HG02642 (cell line): ENCODE data around the gene NOTUM.
"Not testable (repeated sequence)": the region's sequence is repeated elsewhere in the genome, so short reads cannot be mapped to it uniquely, and the experiment has no call there.

ENCODE experiments used
- ATAC-seq: cut with Tn5 transposase; IDR thresholded peaks from one replicate; pipeline ENCODE4 v1.9.1; 2021; ENCODE audit warnings: mild to moderate bottlenecking; ENCODE audit not compliant: unreplicated experiment, poor library complexity

The NOTUM gene

DNA sequence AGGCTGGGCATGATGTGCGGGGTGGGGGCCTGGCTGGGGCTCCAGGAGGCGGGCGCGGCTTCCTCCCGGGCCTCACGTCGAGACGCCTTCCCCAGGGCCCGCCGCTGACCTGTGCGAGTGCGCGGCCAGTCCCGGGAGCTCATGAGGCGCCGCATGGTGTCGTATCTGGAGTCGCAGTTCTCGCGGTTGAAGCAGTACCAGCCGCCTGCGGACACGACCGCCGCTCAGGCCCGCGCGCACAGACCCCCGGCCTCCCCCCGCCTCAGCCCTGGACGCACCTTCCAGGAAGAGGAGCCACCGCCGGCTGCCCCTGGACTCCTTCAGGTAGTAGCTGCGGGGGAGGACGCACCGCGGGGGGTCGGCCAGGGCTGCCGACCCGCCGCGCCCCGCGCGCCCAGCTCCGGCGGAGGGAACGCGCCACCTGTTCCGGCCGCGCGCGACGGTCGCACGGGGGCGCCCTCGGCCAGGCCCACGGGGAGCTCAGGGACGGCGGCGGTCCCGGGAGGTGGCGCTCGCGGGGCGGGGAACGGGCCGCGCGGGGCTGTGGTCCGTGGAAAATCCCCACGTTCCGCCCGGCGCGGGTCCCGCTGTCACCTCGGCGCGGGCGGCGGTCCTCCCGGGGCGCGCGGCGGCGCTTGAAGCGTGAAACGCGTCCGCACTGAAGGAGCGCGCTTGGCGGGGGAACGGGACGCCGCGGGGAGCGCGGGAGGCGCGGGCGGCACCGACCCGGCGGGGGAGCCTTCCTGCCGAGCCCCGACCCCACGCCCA is 1.4 kb downstream of the NOTUM start:
- ATAC-seq: peak; percentile 73

DNA sequence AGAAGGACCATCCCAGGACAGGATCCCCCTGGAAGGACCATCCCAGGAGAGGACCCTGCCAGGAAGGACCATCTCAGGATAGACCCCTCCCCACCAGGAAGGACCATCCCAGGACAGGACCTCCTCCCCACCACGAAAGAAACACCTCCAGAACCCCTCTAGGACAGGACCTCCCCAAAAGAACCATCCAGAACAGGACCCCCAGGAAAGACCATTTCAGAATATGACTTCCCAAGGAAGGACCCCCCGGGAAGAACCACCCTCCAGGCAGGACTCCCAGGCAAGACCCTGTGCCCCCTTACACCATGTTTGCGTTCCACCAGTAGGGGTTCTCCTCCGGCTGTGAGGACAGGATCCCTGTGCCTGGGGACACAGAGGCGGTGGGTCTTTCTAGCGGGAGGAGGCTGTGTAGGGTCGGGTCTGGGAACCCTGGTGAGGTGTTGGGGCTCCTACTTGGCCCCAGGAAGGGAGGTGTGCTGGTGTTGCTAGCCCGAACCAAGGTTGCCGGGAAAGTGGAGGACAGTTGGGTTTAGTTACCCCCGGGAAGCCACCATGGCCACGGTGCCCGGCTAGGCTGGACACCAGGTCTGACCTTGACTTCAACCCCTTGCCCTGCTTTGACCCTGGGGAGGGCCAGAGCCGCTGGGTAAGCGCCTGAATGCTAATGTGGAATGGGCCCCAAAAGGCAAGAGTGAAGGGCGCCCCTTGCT is 2.2 kb downstream of the NOTUM start:
- ATAC-seq: no peak

DNA sequence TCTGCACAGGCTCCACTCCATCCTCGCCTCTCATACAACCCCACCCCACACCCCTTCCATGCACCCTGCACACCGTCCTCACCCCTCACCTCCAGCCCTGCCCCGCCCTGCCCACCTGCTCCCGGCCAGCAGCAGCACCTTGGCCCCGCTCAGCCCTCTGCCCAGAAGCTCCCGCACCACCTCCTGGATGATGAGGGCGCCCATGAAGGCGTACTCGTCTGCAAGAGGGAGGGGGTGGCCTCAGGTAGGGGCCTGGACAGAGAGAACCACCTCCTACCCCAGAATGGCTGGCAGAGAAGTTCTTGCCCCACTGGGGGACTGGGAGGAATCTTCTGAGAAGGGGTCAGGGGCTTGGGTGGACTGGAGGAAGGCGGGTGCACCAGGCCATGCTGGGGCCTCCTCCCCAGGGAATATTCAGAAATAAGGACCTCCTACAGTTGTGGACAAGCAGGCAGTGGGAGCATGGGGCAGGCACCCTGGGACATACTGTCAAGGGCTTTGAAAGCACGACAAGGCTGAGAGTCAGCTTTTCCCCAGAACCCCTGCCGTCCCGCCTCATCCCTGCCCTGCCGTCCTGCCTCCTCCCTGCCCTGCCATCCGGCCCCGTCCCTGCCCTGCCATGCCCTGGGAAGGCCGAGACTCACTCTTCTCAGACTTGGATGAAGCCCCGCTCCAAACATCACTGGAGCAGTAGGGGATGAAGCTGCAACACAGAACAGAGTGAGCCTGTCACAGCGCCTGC is 3.1 kb downstream of the NOTUM start:
- ATAC-seq: no peak

DNA sequence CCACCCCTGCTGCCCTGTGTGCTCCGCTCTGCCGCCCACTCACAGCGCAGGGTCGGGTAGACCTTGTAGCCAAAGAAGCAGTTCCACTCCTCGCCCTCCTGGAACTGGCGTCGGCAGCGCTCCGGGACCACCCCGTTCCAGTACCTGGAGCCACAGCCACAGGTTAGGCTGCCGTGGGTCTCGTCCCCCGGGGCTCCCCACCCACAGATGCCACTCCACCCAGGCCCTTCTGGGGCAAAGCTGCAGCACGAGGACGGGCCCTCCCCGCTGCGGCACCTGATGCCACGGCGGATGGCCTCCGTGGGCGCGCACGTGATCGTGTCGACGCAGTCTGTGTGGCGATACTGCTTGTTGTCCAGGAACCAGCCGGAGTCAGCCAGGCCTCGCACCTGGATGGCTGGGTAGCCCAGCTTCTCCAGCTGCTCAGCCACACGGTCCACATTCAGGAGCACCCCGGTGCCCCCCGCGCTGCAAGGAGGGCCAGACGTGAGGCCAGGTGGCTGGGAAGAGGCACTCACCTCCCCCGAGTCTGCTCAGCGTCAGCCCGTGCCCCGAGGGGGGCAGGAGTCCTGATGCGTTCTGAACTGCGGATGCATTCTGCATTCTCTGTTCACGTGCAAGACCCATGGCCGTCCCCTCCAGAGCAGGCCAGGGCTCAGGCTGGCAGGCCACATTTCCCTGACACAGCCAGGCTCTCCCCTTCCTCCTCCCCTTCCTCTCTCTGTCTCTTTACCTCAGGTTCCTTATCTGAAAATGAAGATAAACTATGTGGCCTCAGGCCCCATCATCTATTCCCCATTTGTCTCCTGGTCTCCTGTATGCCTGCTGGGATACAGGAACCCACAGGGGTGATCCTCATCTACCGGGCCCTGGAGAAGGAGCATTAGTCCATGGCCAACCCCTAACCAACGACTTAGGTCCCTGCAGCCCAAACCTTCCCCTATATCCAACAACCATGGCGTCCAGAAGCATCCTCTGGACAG is 4.1 kb downstream of the NOTUM start:
- no peak for ATAC-seq

DNA sequence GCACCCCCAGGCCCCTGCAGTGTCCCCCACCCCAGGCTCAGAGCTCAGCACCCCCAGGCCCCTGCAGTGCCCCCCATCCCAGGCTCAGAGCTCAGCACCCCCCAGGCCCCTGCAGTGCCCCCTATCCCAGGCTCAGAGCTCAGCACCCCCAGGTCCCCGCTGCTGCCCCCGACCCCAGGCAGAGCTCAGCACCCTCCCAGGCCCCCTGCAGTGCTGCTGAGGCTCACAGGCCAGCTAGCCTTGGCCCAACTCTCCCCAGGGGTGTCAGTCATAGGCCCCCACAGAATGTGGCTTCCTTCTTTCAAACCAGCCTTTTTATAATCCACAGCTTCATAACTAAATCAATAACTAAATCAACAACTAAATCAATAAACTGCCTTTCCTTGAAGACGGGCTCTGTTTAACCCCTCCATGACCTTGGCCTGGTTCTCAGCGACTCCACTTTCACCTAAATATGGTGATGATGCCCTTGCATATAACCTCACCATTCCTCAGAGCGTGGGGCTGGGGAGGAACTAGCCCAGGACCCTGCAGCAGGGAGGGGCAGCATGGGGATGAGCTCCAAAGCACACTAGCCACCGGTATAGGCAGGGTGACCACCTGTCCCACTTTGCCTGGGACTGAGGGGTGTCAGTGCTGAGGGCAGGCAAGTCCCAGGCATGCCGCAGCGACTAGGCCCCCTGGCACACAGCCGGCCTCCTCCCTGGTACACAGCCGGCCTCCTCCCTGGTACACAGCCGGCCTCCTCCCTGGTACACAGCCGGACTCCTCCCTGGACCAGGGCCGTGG is 5.0 kb downstream of the NOTUM start:
- no peak for ATAC-seq

DNA sequence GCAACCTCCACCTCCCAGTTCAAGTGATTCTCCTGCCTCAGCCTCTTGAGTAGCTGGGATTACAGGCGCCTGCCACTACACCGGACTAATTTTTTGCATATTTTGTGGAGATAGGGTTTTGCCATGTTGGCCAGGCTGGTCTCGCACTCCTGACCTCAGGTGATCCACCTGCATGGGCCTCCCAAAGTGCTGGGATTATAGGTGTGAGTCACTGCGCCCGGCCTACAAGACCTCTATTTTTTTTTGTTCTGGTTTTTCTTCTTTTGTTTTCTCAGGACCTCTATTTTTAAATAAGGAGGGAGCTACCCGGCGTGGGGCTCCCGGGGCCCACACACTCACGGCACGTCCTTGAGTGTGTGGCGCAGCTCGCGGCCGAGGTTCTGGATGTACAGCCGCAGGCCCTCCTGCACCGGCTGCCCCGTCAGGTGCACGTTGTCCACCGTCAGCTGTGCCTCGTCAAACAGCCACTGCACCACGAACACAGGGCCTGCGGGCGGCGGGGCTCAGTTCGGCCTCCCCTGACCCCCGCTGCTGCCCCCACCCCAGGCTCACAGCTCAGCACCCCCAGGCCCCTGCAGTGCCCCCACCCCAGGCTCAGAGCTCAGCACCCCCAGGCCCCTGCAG is 5.8 kb downstream of the NOTUM start:
- no peak for ATAC-seq

DNA sequence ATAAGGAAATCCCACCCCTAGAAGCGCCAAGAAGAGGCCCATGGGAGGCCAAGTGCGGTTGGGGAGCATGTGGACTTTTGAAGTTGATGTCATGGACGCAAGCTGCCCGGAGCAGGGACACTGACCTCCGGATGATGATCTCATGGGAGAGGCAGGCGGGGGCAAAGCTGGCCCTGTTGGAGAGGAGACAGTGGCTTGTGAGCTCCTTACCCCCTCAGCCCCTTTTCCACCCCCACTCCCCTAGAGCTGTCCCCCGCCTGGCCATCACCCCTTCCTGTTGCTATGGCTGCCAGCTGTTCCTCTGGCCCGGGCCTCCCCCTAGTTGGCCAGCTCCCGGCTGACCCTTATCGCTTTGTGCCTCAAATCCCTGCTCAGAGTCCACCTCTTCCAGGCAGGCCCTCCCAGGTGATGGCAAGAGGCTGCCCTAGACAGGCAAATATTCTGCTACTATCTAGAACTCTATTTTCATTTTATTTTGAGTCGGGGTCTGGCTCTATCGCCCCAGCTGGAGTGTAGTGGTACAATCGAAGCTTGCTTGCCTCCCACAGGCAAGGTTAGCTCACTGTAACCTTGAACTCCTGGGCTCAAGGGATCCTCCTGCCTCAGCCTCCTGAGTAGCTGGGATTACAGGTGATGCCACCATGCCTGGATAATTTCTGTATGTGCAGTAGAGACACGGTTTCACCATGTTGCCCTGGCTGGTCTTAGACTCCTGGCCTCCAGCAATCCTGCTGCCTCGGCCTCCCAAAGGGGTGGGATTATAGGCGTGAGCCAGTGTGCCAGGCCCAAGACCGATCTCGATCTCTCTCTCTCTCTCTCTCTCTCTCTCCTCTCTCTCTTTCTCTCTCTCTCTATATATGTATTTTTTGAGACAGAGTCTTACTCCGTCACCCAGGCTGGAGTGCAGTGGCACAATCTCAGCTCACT is 6.6 kb downstream of the NOTUM start:
- ATAC-seq: no peak

DNA sequence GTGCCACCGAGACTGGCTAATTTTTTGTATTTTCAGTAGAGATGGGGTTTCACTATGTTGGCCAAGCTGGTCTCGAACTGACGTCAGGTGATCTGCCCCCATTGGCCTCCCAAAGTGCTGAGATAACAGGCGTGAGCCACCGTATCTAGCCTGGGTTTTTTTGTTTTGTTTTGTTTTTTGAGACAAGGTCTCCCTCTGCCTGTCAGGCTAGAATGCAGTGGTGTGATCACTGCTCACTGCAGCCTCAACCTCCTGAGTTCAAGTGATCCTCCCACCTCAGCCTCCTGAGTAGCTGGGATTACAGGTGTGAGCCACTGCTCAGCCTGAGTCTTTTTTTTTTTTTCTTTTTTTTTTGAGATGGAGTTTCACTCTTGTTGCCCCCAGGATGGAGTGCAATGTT is 7.5 kb downstream of the NOTUM start:
- ATAC-seq: not testable (repeated sequence)

DNA sequence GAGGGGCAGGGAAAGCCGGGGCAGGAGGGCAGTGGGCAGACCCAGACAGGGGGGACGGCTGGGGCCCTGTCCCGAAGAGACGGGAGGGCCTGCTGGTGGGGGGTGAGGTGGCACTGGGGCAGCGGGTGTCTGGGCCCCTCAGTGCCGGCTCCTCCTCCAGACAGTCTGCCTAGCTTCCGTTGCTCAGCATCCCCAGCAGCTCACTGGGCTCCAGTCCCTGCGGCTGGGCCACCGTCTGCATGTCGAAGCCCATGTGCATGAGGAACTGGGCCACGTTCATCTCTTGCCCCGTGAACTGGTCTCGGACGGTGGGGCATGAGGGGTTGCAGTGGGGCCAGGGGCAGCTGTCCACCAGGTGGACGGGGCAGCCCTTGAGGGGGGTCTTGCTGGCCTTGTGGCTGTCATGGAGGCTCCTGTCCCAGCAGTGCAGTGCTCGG is 8.2 kb downstream of the NOTUM start:
- ATAC-seq: no peak

DNA sequence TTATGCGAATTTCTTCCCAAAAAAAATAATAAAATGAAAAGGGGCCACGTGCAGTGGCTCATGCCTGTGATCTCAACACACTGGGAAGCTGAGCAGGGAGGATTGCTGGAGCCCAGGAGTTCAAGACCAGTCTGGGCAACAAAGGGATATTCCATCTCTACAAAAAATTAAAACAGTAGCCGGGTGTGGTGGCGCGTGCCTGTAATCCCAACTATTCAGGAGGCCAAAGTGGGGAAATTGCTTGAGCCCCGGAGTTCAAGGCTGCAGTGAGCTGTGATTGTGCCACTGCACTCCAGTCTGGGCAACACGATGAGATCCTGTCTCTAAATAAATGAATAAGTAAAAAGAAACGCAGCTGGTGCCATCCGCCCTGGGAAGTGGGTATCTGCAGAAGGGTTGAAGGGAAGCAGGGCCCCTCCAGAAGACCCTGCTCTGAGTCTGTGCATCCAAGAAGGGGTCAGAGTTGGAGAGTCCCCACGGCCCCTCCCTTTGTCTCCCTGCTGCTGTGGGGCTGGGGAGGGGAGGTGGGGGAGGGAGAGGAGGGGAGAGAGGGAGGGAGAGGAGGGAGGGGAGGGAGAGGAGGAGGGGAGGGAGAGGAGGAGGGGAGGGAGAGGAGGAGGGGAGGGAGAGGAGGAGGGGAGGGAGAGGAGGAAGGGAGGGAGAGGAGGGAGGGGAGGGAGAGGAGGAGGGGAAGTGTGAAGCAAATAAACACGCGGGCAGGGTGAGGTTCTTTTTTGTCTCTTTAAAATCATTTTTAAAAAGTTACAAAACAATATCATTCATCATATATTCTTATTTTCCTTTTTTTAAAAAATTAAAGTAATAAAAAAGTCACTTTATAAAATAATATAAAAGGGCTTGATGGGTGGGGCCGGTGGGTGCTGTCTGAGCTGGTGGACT is 9.0 kb downstream of the NOTUM start:
- ATAC-seq: no peak

DNA sequence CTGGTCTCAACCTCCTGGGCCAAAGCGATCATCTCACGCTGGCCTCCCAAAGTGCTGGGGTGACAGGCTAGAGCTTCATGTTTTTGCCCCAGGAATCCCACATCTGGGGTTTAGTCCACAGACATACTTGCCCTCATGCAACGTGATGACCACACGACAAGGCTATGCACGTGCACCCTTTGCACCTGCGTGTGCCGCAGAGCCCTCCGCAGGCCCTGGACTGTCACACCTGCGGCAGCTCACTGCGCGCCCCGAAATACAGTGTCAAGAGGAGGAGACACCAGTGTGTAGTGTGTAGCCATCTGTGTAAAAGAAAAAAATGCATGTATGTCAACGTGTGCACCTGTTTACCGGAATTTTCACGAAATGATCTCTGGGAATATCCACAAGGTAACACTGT is 10.5 kb downstream of the NOTUM start:
- ATAC-seq: no peak

DNA sequence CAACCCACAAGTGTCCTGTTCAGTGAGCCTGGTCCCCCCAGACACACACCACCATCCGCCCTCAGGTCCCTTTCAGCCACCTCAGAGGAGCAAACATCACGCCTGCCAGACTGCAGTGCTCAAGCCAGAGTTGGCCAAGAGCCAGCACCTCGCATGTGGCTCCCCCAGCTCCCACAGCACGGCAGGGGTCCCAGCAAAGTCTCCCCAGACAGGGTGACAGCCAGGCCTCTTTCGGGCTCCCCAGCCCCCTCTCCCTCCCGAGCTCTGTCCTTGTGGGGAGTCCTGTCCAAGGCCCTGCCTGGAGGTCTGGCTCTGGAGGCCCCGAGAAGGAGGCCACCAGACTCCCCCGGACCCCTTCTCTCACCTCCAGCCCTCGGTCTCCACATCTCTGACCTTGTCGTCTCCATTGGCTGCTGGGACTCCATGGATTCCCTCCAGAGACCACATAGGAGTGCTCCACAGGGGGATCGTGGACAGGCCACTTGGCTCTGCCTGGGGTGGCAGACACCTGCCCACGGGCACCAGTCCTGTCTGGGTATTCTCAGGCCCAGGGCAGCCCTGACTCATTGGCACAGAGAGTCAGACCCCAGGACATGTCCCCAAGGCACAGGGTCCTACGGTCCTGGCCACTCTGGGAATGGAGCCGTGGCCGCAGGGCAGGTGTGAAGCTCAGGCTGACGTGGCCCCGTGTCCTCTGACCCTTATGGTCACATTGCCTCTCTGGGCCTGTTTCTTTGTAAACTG is 12.2 kb downstream of the NOTUM start:
- ATAC-seq: no peak

DNA sequence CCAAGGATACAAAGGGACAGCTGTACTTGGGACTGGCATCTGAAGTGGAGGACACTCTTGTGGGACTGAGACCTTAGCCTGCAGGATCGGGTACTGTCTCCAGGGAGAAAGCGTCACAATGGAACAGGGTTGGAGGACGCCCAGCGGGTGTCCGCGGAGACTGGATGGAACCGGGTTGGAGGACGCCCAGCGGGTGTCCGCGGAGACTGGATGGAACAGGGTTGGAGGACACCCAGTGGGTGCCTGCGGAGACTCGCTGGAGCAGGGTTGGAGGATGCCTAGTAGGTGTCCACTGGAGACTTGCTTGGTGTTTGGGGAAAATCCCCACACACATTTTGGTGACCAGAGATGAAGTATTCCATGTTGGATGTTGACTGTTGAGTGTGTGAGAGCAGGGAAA is 13.8 kb downstream of the NOTUM start, which contains the start of gene MYADML2:
Gene MYADML2 (minus strand): TSS at position 45 of the 400 bp plus-strand sequence. CDS start 5,492 bp downstream, outside the sequence.
- no peak for ATAC-seq

DNA sequence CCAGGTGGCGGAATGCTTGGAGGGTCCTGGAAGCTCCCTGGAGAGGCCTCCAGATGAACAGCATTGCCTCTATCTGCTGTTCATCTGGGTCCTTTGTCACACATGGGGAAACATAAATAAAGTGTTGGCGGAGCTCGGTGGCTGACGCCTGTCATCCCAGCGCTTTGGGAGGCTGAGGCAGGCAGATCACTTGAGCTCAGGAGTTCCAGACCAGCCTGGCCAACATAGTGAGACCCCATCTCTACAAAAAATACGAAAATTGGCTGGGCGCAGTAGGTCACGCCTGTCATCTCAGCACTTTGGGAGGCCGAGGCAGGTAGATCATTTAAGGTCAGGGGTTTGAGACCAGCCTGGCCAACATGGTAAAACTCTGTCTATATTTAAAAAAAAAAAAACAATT is 16.1 kb downstream of the NOTUM start:
- ATAC-seq: no peak

DNA sequence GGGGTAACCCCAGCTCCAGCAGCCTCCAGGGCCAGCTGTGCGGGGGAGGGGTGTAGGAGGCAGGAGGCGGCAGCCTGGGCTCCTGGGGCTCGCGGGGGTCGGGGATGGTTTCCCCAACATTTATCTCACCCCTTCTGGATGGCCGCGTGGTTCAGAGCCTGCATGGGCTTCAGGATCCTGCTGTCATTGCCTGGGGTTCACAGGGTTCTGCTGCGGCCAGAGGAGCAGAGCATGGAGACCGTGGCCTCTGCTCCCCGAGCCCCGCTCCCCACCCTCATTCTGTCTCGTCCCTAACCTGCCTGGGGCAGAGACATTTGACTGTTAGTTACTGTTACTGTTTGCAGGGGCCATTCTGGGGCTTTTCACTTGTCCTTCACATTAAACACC is 18.8 kb downstream of the NOTUM start:
- no peak for ATAC-seq
